ENCODE results near the gene PTPN11. TPM values are rescaled to one million over a fixed set of nuclear protein-coding genes. Genes with fewer than 3 reads are reported as not detected.

PTPN11 gene
- total and polyA plus RNA-seq, 10 of the 15 experiments (the other 5 are each of a cell fraction or from before 2014, with no cell fraction given): 14.6 to 85.2 (median 58.6) TPM

GRCh38 chr12:112381406-112381882 lies 37.3 kb upstream of the PTPN11 start:
- TF ChIP-seq CBFB (IDR thresholded peaks at IDR 0.05; ENCODE audit: low read depth) (0 out of 2 replicates have a peak, but pooled peaks have one; percentile 60), YY1 (IDR thresholded peaks at IDR 0.05; ENCODE audit: low read depth, low read length) (0 out of 2 replicates have a peak, but pooled peaks have one; percentile 3), NFYA (IDR thresholded peaks at IDR 0.05; ENCODE audit: borderline replicate concordance, low read depth, low read length) (no peak), ATF2 (IDR thresholded peaks at IDR 0.05; ENCODE audit: low read length) (no peak), BHLHE40 (IDR thresholded peaks at IDR 0.05; ENCODE audit: borderline replicate concordance in 1 of 2, low read depth in 2 of 2, low read length in 1 of 2) (peak in 1 of 2 experiments; percentile 50; a peak in 2 of 4 replicates), NBN (IDR thresholded peaks at IDR 0.05) (0 out of 2 replicates have a peak, but pooled peaks have one; percentile 51), TCF3 (IDR thresholded peaks at IDR 0.05; ENCODE audit: borderline replicate concordance, insufficient read depth, low read depth, low read length) (peak; percentile 86), SMARCA5 (IDR thresholded peaks at IDR 0.05) (peak; percentile 73; the same call in 1 of the 2 replicates), BCL3 (IDR thresholded peaks at IDR 0.05; ENCODE audit: borderline replicate concordance, insufficient read depth, low read depth, low read length, poor library complexity, severe bottlenecking) (peak; percentile 55), SREBF1 (IDR thresholded peaks at IDR 0.05; ENCODE audit: low read length) (no peak), CREB1 (IDR thresholded peaks at IDR 0.05; ENCODE audit: low read depth) (0 out of 2 replicates have a peak, but pooled peaks have one; percentile 18), RUNX3 (IDR thresholded peaks at IDR 0.05; ENCODE audit: low read length) (peak; percentile 86), TCF12 (IDR thresholded peaks at IDR 0.05; ENCODE audit: low read depth, low read length) (peak; percentile 91), SUZ12 (IDR thresholded peaks at IDR 0.05; ENCODE audit: unreplicated experiment) (no peak), USF2 (IDR thresholded peaks at IDR 0.05; ENCODE audit: borderline replicate concordance, low read depth, low read length) (no peak), EGR1 (IDR thresholded peaks at IDR 0.05; ENCODE audit: borderline replicate concordance in 1 of 2, low read depth in 2 of 2, low read length in 2 of 2) (peak in 1 of 2 experiments; percentile 84; a peak in 2 of 3 replicates), CHD4 (IDR thresholded peaks at IDR 0.05) (no peak), JUND (IDR thresholded peaks at IDR 0.05; ENCODE audit: low read depth, low read length) (no peak), PKNOX1 (IDR thresholded peaks at IDR 0.05) (peak; percentile 27)

More at GRCh38 chr12:112381406-112381882, 37.3 kb upstream of the PTPN11 start:
- H3K9ac ChIP-seq (ENCODE audit: control insufficient read depth, insufficient read depth, low read length): peak overlapping the region; percentile 70
- peak; percentile 68 for ATAC-seq
- in situ Hi-C loops (cut with MboI) (loop anchor here (10.0 kb wide), 1 partner anchor 437 kb away; no protein-coding TSS in a partner anchor), intact Hi-C loops (cut with micrococcal nuclease; ENCODE audit: unreplicated experiment) (loop anchor here (2.0 to 10.0 kb wide), 5 partner anchors 79 to 537 kb away; partner anchors contain the start of genes ERP29, MAPKAPK5 and TMEM116)
- WGBS (ENCODE audit: insufficient coverage, insufficient replicate concordance, low lambda C conversion rate, missing lambda C conversion rate): 1% methylated on average over 8 of the region's 33 CpGs
- ChIA-PET RAD21 (ENCODE audit: unreplicated experiment) (no interaction called here), CTCF (interaction anchor here (0.6 kb wide), 1 partner anchor 9 kb away, joined by 3 read pairs; no protein-coding TSS in a partner anchor), POLR2A (interaction anchor here (1.0 kb wide), 1 partner anchor 30 kb away, joined by 3 read pairs; no protein-coding TSS in a partner anchor), SMC1A (ENCODE audit: uncharacterized antibody, unreplicated experiment) (no interaction called here)
- no peaks in the 10 kb centered on the region for H4K20me1 ChIP-seq (ENCODE audit: control insufficient read depth, insufficient read depth)
- H3K79me2 ChIP-seq (ENCODE audit: control insufficient read depth, insufficient read depth, low read length): peaks cover 46% of the 10 kb centered on the region
- DNase-seq (ENCODE audit: low read depth, low spot score): no peak
- no peaks in the 10 kb centered on the region for H3K27me3 ChIP-seq (replicated peaks in 1 of 2; ENCODE audit: control insufficient read depth in 2 of 2, insufficient read depth in 2 of 2, low read length in 1 of 2)
- H3K27ac ChIP-seq (ENCODE audit: control insufficient read depth, insufficient read depth): peak overlapping the region; percentile 82
- peak overlapping the region; percentile 98 for H3K4me3 ChIP-seq
- H2AFZ ChIP-seq (ENCODE audit: control insufficient read depth, low read depth, low read length): peak overlapping the region; percentile 75
- H3K4me2 ChIP-seq (ENCODE audit: control insufficient read depth, insufficient read depth): peak overlapping the region; percentile 80
- no peaks in the 10 kb centered on the region for H3K36me3 ChIP-seq (ENCODE audit: control insufficient read depth in 2 of 2, insufficient read depth in 2 of 2, low read length in 1 of 2)
- no TSS peak for BruUV-seq (replicated peaks)
- no peak for FAIRE-seq
- no peaks in the 10 kb centered on the region; the same call in 1 of the 2 replicates for H3K4me1 ChIP-seq (ENCODE audit: control insufficient read depth, insufficient read depth, low read length)
- no peaks in the 10 kb centered on the region for H3K9me3 ChIP-seq (replicated peaks; ENCODE audit: control insufficient read depth, insufficient read depth, low read length)

All from GM12878 (cell line).